ENCODE data around the gene HOTAIR.

DNA sequence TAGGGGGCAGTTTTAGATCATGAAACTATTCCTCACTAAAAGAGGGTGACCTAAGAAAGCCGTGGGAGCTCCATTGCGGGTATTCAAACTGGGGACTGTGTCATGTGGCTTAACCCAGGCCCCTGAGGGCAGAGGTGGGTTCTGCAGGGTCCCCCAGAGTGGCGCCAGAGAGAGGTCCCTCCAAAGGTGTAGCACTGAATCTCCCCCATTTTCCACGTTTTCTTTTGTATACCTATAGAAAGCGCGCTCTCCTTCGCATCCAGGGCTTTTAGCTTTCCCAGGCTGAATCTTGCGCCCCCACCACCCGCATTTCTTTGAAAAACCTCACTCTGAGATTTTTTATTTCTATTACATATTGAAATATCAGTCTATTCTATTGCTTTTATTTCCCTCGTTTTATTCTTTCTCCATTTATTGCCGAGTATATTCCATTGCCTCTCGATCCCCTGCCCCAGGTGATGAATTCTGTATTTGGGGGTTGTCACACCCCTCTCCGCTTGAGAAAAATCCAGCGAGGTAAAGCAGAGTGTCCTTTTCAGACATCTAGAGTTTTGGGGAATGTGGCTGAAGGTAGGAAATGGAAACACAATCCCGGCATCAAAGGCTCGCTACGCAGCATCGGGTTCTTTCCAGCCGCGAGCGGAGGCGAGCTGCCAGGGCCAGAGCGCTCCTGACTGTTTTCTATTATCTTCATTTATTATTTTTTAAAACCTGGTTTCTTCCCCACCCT lies 37.0 kb downstream of the HOTAIR start:
- TF ChIP-seq NR1H2 (CRISPR knock-in tag; IDR thresholded peaks at IDR 0.05): no peak
- TF ChIP-seq NFE2L1 (CRISPR knock-in tag; IDR thresholded peaks at IDR 0.05): no peak
- TF ChIP-seq, protein P1, sequence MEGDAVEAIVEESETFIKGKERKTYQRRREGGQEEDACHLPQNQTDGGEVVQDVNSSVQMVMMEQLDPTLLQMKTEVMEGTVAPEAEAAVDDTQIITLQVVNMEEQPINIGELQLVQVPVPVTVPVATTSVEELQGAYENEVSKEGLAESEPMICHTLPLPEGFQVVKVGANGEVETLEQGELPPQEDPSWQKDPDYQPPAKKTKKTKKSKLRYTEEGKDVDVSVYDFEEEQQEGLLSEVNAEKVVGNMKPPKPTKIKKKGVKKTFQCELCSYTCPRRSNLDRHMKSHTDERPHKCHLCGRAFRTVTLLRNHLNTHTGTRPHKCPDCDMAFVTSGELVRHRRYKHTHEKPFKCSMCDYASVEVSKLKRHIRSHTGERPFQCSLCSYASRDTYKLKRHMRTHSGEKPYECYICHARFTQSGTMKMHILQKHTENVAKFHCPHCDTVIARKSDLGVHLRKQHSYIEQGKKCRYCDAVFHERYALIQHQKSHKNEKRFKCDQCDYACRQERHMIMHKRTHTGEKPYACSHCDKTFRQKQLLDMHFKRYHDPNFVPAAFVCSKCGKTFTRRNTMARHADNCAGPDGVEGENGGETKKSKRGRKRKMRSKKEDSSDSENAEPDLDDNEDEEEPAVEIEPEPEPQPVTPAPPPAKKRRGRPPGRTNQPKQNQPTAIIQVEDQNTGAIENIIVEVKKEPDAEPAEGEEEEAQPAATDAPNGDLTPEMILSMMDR (IDR thresholded peaks at IDR 0.05): no peak
- TF ChIP-seq, protein P2, sequence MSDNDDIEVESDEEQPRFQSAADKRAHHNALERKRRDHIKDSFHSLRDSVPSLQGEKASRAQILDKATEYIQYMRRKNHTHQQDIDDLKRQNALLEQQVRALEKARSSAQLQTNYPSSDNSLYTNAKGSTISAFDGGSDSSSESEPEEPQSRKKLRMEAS (CRISPR knock-in tag; IDR thresholded peaks at IDR 0.05): no peak
- TF ChIP-seq, protein P3, sequence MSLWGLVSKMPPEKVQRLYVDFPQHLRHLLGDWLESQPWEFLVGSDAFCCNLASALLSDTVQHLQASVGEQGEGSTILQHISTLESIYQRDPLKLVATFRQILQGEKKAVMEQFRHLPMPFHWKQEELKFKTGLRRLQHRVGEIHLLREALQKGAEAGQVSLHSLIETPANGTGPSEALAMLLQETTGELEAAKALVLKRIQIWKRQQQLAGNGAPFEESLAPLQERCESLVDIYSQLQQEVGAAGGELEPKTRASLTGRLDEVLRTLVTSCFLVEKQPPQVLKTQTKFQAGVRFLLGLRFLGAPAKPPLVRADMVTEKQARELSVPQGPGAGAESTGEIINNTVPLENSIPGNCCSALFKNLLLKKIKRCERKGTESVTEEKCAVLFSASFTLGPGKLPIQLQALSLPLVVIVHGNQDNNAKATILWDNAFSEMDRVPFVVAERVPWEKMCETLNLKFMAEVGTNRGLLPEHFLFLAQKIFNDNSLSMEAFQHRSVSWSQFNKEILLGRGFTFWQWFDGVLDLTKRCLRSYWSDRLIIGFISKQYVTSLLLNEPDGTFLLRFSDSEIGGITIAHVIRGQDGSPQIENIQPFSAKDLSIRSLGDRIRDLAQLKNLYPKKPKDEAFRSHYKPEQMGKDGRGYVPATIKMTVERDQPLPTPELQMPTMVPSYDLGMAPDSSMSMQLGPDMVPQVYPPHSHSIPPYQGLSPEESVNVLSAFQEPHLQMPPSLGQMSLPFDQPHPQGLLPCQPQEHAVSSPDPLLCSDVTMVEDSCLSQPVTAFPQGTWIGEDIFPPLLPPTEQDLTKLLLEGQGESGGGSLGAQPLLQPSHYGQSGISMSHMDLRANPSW (CRISPR knock-in tag; conservative IDR thresholded peaks at IDR 0.05; ENCODE audit: low read depth): no peak
- TF ChIP-seq, protein P4, sequence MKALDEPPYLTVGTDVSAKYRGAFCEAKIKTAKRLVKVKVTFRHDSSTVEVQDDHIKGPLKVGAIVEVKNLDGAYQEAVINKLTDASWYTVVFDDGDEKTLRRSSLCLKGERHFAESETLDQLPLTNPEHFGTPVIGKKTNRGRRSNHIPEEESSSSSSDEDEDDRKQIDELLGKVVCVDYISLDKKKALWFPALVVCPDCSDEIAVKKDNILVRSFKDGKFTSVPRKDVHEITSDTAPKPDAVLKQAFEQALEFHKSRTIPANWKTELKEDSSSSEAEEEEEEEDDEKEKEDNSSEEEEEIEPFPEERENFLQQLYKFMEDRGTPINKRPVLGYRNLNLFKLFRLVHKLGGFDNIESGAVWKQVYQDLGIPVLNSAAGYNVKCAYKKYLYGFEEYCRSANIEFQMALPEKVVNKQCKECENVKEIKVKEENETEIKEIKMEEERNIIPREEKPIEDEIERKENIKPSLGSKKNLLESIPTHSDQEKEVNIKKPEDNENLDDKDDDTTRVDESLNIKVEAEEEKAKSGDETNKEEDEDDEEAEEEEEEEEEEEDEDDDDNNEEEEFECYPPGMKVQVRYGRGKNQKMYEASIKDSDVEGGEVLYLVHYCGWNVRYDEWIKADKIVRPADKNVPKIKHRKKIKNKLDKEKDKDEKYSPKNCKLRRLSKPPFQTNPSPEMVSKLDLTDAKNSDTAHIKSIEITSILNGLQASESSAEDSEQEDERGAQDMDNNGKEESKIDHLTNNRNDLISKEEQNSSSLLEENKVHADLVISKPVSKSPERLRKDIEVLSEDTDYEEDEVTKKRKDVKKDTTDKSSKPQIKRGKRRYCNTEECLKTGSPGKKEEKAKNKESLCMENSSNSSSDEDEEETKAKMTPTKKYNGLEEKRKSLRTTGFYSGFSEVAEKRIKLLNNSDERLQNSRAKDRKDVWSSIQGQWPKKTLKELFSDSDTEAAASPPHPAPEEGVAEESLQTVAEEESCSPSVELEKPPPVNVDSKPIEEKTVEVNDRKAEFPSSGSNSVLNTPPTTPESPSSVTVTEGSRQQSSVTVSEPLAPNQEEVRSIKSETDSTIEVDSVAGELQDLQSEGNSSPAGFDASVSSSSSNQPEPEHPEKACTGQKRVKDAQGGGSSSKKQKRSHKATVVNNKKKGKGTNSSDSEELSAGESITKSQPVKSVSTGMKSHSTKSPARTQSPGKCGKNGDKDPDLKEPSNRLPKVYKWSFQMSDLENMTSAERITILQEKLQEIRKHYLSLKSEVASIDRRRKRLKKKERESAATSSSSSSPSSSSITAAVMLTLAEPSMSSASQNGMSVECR (CRISPR knock-in tag; IDR thresholded peaks at IDR 0.05; ENCODE audit: borderline replicate concordance): no peak
- no peak for TF ChIP-seq ZNF317 (CRISPR knock-in tag; IDR thresholded peaks at IDR 0.05; ENCODE audit: borderline replicate concordance, low read depth)
- no peak for TF ChIP-seq TP53 (CRISPR knock-in tag; IDR thresholded peaks at IDR 0.05)
- no peak for TF ChIP-seq FOXP1 (CRISPR knock-in tag; IDR thresholded peaks at IDR 0.05; ENCODE audit: borderline replicate concordance)
- TF ChIP-seq, protein P5, sequence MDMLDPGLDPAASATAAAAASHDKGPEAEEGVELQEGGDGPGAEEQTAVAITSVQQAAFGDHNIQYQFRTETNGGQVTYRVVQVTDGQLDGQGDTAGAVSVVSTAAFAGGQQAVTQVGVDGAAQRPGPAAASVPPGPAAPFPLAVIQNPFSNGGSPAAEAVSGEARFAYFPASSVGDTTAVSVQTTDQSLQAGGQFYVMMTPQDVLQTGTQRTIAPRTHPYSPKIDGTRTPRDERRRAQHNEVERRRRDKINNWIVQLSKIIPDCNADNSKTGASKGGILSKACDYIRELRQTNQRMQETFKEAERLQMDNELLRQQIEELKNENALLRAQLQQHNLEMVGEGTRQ (CRISPR knock-in tag; IDR thresholded peaks at IDR 0.05): no peak

Measured in WTC11 (cell line).